Activated naive CD8-positive, alpha-beta T cell treated with anti-CD3 and anti-CD28 coated beads, Interleukin-2, amount 10 ng/mL, durations not matched to agents 7 days and 5 days (primary cell): ENCODE measurements around the gene WDR73. TPM values are rescaled to one million over a fixed set of nuclear protein-coding genes. Genes with fewer than 3 reads are reported as not detected.
"Not testable (repeated sequence)": the region's sequence is repeated elsewhere in the genome, so short reads cannot be mapped to it uniquely, and the experiment has no call there.

Experiments
- ATAC-seq: fragments of 150-1000 bp; cut with Tn5 transposase; one replicate; pipeline ENCODE4 v1.10.0; 2021; ENCODE audit warnings: low read depth, moderate library complexity
- POLR2A ChIA-PET: fragments of 350-600 bp; sonication (Branson Sonifier 250); formaldehyde crosslinking; loops from one replicate; lab custom pipeline; 2021; ENCODE audit warnings: antibody characterized with exemption; lab: Charles Lee
- DNase-seq: peaks from one replicate; pipeline ENCODE4 v3.0.0; 2021
- H3K27ac Mint-ChIP-seq: one replicate; pipeline ENCODE4 v1.8.0; 2022; ENCODE audit warnings: mild to moderate bottlenecking, mixed read lengths
- H3K27me3 Mint-ChIP-seq: one replicate; pipeline ENCODE4 v1.8.0; 2022; ENCODE audit warnings: mild to moderate bottlenecking, moderate library complexity, mixed read lengths
- H3K36me3 Mint-ChIP-seq: one replicate; pipeline ENCODE4 v1.8.0; 2021; ENCODE audit warnings: mild to moderate bottlenecking, mixed read lengths
- H3K4me1 Mint-ChIP-seq: one replicate; pipeline ENCODE4 v1.8.0; 2021; ENCODE audit warnings: mixed read lengths
- H3K4me3 Mint-ChIP-seq: one replicate; pipeline ENCODE4 v1.8.0; 2022; ENCODE audit warnings: mild to moderate bottlenecking, moderate library complexity, mixed read lengths
- H3K9me3 Mint-ChIP-seq: one replicate; pipeline ENCODE4 v1.8.0; 2021; ENCODE audit warnings: mixed read lengths
- total RNA-seq, 2 experiments: library from RNA; stranded (reverse); gene quantifications; one replicate each; pipeline ENCODE4 v1.2.3, GENCODE V29; 2021

Gene WDR73
- total RNA-seq, 2 experiments from 2014 or later, result 26.8 to 27.9 TPM

DNA sequence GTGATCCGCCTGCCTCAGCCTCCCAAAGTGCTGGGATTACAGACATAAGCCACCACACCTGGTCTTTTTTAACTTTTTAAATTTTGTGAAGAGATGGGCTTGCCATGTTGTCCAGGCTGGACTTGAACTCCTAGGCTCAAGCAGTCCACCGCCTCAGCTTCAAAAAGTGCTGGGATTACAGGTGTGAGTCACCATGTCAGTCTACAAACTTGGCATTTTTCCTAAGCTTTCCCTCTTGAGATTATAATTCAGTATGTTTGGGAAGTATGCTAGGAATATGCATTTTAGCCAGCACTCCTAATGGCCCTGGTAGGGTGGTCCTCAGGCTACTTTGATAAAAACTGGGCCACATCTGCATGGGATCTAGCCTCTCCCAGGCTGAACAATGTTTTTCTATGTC is 4.4 kb downstream of the WDR73 start:
- POLR2A ChIA-PET, result interaction anchor here (0.7 kb wide), 1 partner anchor 54 kb away, joined by 3 read pairs; no protein-coding TSS in a partner anchor
- H3K27me3 Mint-ChIP-seq, result no peaks in the 10 kb centered on the region
- H3K36me3 Mint-ChIP-seq, result peaks cover 24% of the 10 kb centered on the region
- H3K4me1 Mint-ChIP-seq, result peaks cover 28% of the 10 kb centered on the region
- ATAC-seq, result no peak
- no peak overlapping the region for H3K27ac Mint-ChIP-seq
- no peaks in the 10 kb centered on the region for H3K9me3 Mint-ChIP-seq
- DNase-seq, result no peak
- no peak overlapping the region for H3K4me3 Mint-ChIP-seq

DNA sequence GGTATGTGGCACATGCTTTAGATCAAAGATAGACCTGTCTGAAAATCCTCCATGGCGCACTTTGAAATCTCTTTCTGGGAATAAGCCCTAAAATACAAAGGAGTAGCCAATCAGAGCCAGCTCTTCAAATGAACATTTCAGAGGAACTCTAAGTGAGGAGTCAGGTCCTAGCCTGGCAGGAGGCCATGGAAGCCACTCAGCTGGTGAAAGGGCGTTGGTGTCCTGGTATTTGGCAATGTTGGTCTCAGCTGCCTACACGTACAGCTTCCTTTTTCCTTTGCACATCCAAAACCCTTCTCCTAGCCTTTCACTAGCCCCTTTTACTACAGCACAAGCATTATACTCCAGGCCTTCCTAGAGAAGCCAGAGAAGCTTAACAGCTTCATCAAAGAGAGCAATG is 5.5 kb downstream of the WDR73 start:
- Mint-ChIP-seq H3K27ac (no peak overlapping the region), H3K4me1 (peaks cover 25% of the 10 kb centered on the region), H3K36me3 (peaks cover 27% of the 10 kb centered on the region), H3K27me3 (no peaks in the 10 kb centered on the region), H3K9me3 (no peaks in the 10 kb centered on the region), H3K4me3 (no peak overlapping the region)
- ATAC-seq (no peak), DNase-seq (no peak)
- POLR2A ChIA-PET, result interaction anchor here (0.6 to 0.7 kb wide), 2 partner anchors 38 to 1140 kb away, joined by 3 to 5 read pairs; no protein-coding TSS in a partner anchor

DNA sequence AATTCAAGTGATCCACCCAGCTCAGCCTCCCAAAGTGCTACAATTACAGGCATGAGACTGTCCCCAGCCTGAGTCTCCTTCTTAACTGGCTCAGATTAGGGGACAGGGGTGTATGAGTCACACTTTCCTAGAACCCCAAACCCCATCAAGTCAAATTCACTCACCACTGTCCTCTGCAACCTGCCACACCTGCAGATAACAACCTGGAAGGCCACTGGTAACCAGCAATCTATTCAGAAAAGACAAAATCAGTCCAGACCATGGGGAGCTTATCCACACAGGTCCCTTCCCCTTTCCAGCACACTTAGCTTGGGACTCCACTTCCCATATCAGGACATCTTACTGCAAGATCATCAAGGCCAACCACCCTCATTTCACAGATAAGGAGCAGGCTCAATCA is 6.4 kb downstream of the WDR73 start:
- Mint-ChIP-seq H3K4me1 (peaks cover 22% of the 10 kb centered on the region), H3K27ac (peak overlapping the region; percentile 3), H3K9me3 (no peaks in the 10 kb centered on the region), H3K27me3 (no peaks in the 10 kb centered on the region), H3K4me3 (no peak overlapping the region), H3K36me3 (peaks cover 32% of the 10 kb centered on the region)
- ATAC-seq, result no peak
- no peak for DNase-seq
- POLR2A ChIA-PET, result interaction anchor here (1.3 kb wide), 1 partner anchor 49 kb away, joined by 4 read pairs; no protein-coding TSS in a partner anchor

DNA sequence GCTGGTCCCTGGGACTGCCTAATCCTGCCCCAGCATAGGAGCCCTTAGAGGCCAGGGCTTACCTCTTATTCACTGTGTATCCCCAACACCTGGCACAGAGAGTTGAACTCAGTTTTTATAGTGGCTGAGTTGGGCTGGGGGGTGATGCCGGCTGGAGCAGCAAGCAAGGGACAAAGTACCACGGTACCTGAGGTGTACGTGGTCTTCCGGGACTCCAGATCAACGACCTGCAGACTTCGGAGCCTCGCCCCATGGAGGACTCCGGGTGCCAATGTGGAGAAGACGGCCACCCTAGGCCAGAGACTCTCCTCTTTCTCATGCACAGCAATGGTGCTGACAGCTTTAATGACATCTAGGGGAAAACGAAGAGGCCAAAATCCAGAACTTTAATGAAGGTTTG is 8.1 kb downstream of the WDR73 start:
- no peak overlapping the region for H3K27ac Mint-ChIP-seq
- peaks cover 28% of the 10 kb centered on the region for H3K36me3 Mint-ChIP-seq
- no peak overlapping the region for H3K4me3 Mint-ChIP-seq
- H3K4me1 Mint-ChIP-seq, result peaks cover 15% of the 10 kb centered on the region
- DNase-seq, result no peak
- no peaks in the 10 kb centered on the region for H3K27me3 Mint-ChIP-seq
- no peaks in the 10 kb centered on the region for H3K9me3 Mint-ChIP-seq
- no peak for ATAC-seq
- POLR2A ChIA-PET, result no interaction called here

DNA sequence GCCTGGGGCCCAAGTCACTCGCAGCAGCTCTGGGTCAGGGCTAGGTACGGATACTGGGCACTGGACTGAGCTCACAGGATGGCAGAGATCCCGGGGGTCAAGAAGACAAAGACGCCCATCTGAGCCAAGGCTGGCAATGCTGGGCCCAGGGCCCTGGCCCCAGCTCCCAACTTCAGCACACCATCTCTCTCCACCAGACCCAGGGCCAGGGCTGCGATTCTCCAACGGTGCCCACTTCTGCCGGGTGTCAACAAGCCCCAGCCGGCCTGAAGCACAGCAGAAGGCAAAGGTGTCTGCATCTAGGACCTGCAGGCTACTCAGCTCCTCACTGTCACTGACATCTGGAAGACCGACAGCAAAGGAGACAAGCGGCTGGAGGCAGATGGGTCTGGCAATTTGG is 8.6 kb downstream of the WDR73 start:
- POLR2A ChIA-PET, result no interaction called here
- H3K36me3 Mint-ChIP-seq, result peaks cover 30% of the 10 kb centered on the region
- H3K27ac Mint-ChIP-seq, result no peak overlapping the region
- H3K4me3 Mint-ChIP-seq, result no peak overlapping the region
- H3K27me3 Mint-ChIP-seq, result no peaks in the 10 kb centered on the region
- H3K4me1 Mint-ChIP-seq, result peaks cover 16% of the 10 kb centered on the region
- ATAC-seq (no peak), DNase-seq (no peak)
- no peaks in the 10 kb centered on the region for H3K9me3 Mint-ChIP-seq

DNA sequence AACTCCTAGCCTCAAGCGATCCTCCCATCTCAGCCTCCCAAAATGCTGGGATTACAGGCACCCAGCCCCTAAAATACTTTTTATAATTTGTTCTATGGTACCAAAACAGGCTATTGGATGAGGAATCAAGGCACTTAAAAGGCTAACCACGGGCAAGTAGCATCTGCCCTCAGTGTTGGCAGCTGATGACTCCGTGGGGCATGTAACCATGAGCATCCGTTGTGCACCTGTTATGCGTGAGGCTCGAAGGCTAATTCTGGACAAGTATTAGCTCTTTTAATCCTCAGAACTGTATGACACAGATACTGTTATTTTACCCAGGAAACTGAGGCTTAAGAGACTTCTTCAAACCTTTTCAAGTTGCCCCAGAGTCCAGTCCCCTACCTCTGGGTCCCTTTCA is 10.2 kb downstream of the WDR73 start:
- Mint-ChIP-seq H3K36me3 (peaks cover 37% of the 10 kb centered on the region), H3K4me1 (peaks cover 15% of the 10 kb centered on the region), H3K27me3 (no peaks in the 10 kb centered on the region), H3K4me3 (no peak overlapping the region), H3K27ac (no peak overlapping the region), H3K9me3 (no peaks in the 10 kb centered on the region)
- no peak for DNase-seq
- ATAC-seq, result no peak
- POLR2A ChIA-PET, result interaction anchor here (1.5 kb wide), 1 partner anchor 8 kb away, joined by 4 read pairs; no protein-coding TSS in a partner anchor

DNA sequence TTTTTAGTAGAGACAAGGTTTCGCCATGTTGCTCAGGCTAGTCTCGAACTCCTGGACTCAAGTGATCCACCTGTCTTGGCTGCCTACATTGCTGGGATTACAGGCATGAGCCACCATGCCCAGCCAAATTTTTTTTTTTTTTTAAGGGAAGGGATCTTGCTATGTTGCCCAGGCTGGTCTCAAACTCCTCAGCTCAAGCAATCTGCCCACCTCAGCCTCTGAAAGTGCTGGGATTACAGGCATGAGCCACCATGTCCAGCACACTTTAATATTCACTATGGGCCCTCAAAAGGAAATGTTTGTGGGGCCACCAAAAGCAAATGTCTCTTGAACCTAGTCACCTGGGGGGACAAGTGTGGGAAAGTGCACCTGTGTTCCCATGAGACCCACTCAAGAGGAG is 11.4 kb downstream of the WDR73 start:
- Mint-ChIP-seq H3K4me1 (peaks cover 13% of the 10 kb centered on the region), H3K36me3 (peaks cover 36% of the 10 kb centered on the region)
- ATAC-seq, H3K27ac Mint-ChIP-seq, H3K27me3 Mint-ChIP-seq, H3K4me3 Mint-ChIP-seq, H3K9me3 Mint-ChIP-seq, DNase-seq: not testable (repeated sequence)
- POLR2A ChIA-PET, result interaction anchor here (0.7 to 1.5 kb wide), 2 partner anchors 9 to 42 kb away, joined by 3 to 4 read pairs; no protein-coding TSS in a partner anchor

DNA sequence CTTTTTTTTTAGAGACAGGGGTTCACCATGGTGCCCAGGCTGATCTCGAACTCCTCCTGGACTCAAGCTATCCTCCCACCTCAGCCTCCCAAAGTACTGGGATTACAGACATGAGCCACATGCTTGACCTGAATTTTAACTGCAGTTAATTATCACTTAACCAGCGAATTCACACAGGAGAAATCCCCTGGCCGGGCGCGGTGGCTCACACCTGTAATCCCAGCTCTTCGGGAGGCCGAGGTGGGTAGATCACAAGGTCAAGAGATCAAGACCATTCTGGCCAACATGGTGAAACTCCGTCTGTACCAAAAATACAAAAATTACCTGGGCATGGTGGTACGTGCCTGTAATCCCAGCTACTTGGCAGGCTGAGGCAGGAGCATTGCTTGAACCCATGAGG is 12.2 kb downstream of the WDR73 start:
- H3K4me1 Mint-ChIP-seq, result peaks cover 11% of the 10 kb centered on the region
- H3K27ac Mint-ChIP-seq, H3K4me3 Mint-ChIP-seq, H3K27me3 Mint-ChIP-seq, ATAC-seq, H3K9me3 Mint-ChIP-seq, POLR2A ChIA-PET, DNase-seq: not testable (repeated sequence)
- H3K36me3 Mint-ChIP-seq, result peaks cover 36% of the 10 kb centered on the region

DNA sequence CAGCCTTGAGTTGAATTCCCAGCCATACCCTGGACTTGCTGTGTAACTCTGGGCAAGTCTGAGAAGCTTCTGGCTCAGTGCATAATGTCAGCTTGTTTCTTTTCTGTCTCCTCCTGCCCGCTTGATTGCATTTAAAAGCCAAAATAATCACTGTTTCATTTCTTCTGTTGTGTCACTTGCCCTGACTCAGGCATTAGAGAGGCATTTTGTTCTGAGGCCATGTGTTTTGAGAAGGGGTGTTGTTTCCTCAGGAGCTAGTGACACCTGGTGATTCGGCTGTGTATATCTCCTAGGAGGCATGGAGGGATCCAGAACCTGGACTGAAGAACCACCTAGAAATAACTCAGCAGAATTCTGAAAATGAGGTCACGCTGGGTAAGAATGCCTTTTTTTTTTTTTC is 16.0 kb downstream of the WDR73 start:
- Mint-ChIP-seq H3K36me3 (peaks cover 31% of the 10 kb centered on the region), H3K27me3 (no peaks in the 10 kb centered on the region), H3K27ac (peak overlapping the region; percentile 17), H3K4me3 (no peak overlapping the region), H3K9me3 (no peaks in the 10 kb centered on the region), H3K4me1 (peaks cover 22% of the 10 kb centered on the region)
- no peak for DNase-seq
- ATAC-seq, result no peak
- POLR2A ChIA-PET, result interaction anchor here (0.8 to 1.8 kb wide), 2 partner anchors 16 to 38 kb away, joined by 3 to 5 read pairs; partner anchors contain the start of genes WDR73 and ZSCAN2

DNA sequence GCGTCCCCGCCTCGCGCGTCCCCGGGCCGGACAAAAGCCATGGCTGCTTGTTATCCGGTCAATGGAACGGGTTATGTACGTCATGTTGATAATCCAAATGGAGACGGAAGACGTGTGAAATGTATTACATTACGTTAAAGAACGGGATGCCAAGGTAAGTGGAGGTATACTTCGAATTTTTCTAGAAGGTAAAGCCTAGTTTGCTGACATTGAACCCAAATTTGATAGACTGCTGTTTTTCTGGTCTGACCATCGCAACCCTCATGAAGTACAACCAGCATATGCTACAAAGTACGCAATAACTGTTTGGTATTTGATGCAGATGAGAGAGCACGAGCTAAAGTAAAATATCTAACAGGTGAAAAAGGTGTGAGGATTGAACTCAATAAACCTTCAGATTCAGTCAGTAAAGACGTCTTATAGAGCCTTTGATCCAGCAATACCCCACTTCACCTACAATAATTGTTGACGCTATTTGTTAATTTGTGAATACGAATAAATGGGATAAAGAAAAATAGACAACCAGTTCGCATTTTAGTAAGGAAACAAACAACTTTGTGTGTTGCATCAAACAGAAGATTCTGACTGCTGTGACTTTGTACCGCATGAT is 19.8 kb downstream of the WDR73 start:
- H3K27me3 Mint-ChIP-seq, result no peaks in the 10 kb centered on the region
- H3K9me3 Mint-ChIP-seq, result no peaks in the 10 kb centered on the region
- POLR2A ChIA-PET, result interaction anchor here (0.6 to 2.8 kb wide), 6 partner anchors 20 to 264 kb away, joined by 3 to 15 read pairs (median 5); partner anchors contain the start of genes WDR73 and ZSCAN2
- DNase-seq (no peak), ATAC-seq (no peak)
- H3K4me1 Mint-ChIP-seq, result peaks cover 35% of the 10 kb centered on the region
- peak overlapping the region; percentile 79 for H3K27ac Mint-ChIP-seq
- H3K4me3 Mint-ChIP-seq, result peak overlapping the region; percentile 86
- peaks cover 16% of the 10 kb centered on the region for H3K36me3 Mint-ChIP-seq

DNA sequence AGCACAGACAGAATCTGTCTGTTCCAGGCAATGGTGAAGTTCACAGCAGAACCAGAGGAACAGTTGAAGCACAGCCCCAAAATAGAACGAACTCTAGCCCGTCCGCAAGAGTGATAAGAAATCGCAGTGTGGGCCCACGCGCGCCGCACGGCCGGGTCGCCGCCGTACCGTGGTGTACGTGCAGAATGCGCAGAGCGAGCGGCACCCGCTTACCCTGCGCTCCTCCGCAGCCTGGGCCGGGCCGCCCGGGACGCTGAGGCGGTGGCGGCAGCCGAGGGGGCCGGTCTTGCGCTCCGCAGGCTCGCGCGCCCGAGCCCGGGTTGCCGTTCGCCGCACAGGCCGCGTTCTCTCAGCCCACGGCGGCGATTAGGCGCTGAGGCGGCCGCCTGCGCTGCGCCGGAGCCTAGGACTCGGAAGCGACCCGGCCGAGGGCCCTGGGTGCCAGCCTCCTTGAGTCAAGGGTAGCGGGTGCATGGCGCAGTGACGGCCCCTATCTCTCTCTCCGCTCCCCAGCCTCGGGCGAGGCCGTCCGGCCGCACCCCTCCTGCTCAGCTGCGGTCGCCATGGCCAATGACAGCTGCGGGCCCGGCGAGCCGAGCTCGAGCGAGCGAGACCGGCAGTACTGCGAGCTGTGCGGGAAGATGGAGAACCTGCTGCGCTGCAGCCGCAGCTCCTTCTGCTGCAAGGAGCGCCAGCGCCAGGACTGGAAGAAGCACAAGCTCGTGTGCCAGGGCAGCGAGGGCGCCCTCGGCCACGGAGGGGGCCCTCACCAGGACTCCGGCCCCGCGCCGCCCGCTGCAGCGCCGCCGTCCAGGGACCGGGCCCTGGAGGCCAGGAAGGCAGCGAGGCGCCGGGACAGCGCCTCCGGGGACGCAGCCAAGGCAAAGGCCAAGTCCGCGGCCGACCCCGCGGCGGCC is 20.5 kb downstream of the WDR73 start:
- peak; percentile 51 for ATAC-seq
- H3K27ac Mint-ChIP-seq, result peak overlapping the region; percentile 95

DNA sequence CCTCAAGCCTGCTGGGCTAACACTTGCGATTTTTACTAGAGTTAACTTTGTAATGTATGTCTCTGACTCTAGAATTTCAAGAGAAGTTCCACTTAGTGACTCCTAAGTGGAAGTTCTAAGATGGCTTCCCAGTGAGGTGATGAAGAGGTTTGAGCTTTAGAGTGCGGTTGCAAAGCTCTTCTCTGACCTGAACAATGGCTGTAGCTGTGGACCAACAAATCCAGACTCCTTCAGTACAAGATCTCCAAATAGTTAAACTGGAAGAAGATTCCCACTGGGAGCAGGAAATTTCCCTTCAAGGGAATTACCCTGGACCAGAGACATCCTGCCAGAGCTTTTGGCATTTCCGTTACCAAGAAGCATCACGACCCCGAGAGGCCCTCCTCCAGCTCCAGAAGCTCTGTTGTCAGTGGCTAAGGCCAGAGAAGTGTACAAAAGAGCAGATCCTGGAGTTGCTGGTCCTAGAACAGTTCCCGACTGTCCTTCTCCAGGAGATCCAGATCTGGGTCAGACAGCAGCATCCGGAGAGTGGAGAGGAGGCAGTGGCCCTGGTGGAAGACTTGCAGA is 22.3 kb downstream of the WDR73 start:
- no peaks in the 10 kb centered on the region for H3K27me3 Mint-ChIP-seq
- H3K4me1 Mint-ChIP-seq, result peaks cover 29% of the 10 kb centered on the region
- H3K9me3 Mint-ChIP-seq, result no peaks in the 10 kb centered on the region
- peaks cover 7% of the 10 kb centered on the region for H3K36me3 Mint-ChIP-seq
- ATAC-seq (no peak), DNase-seq (no peak)
- POLR2A ChIA-PET, result interaction anchor here (0.6 to 3.3 kb wide), 16 partner anchors 11 to 781 kb away, joined by 3 to 50 read pairs (median 3); partner anchors contain the start of genes SEC11A, WDR73 and ZSCAN2
- peak overlapping the region; percentile 94 for H3K27ac Mint-ChIP-seq
- peak overlapping the region; percentile 94 for H3K4me3 Mint-ChIP-seq

More for the DNA sequence above, 20.5 kb downstream of the WDR73 start:
- peak; percentile 80 for DNase-seq
- H3K36me3 Mint-ChIP-seq, result peaks cover 12% of the 10 kb centered on the region
- POLR2A ChIA-PET, result interaction anchor here (0.6 to 3.3 kb wide), 6 partner anchors 20 to 265 kb away, joined by 3 to 50 read pairs (median 6); partner anchors contain the start of genes WDR73 and ZSCAN2
- H3K9me3 Mint-ChIP-seq, result no peaks in the 10 kb centered on the region
- H3K27me3 Mint-ChIP-seq, result no peaks in the 10 kb centered on the region
- peak overlapping the region; percentile 95 for H3K4me3 Mint-ChIP-seq
- peaks cover 34% of the 10 kb centered on the region for H3K4me1 Mint-ChIP-seq

DNA sequence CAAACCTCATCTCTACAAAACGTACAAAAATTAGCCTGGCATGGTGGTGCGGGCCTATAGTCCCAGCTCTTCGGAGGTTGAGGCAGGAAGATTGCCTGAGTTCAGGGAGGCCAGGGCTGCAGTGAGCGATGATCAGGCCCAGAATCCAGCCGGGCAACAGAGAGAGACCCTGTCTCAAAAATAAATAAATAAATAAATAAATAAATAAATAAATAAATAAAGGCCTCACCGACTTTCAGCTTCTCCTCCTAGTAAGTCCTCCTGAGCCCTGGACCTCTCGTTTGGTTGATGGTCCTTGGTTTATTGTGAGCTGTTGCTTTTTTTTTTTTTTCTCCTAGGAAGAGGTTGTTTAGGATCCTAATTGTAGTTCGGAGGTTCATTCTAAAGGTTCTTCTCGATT is 25.1 kb downstream of the WDR73 start:
- POLR2A ChIA-PET, result interaction anchor here (0.8 kb wide), 1 partner anchor 28 kb away, joined by 3 read pairs; the partner anchor contains the start of gene ZSCAN2

More for the DNA sequence above, 25.1 kb downstream of the WDR73 start:
- peaks cover 10% of the 10 kb centered on the region for H3K36me3 Mint-ChIP-seq
- H3K4me1 Mint-ChIP-seq, result peaks cover 17% of the 10 kb centered on the region
- no peak for ATAC-seq
- H3K27me3 Mint-ChIP-seq, result no peaks in the 10 kb centered on the region
- no peaks in the 10 kb centered on the region for H3K9me3 Mint-ChIP-seq
- no peak for DNase-seq
- H3K27ac Mint-ChIP-seq, result no peak overlapping the region
- no peak overlapping the region for H3K4me3 Mint-ChIP-seq
